Testis (tissue), 2 donors: ENCODE data around the gene MAP3K15.

Source experiments
- POLR2A ChIP-seq: fragments of 450-650 bp; IDR thresholded peaks from one replicate; pipeline ENCODE4 v1.6.1; 2017; ENCODE audit warnings: antibody characterized with exemption, mild to moderate bottlenecking, moderate library complexity
- TF ChIP-seq, protein P1 (sequence below), 3 experiments: fragments of 450-650 bp in 2 of 3; fragments of 200-600 bp in 1 of 3; sonication (generic) in 1 of 3; IDR thresholded peaks; one replicate each; pipeline ENCODE4 v1.5.1; 2016 to 2019; ENCODE audit warnings: antibody characterized with exemption in 3 of 3, mild to moderate bottlenecking in 2 of 3, moderate library complexity in 1 of 3

DNA sequence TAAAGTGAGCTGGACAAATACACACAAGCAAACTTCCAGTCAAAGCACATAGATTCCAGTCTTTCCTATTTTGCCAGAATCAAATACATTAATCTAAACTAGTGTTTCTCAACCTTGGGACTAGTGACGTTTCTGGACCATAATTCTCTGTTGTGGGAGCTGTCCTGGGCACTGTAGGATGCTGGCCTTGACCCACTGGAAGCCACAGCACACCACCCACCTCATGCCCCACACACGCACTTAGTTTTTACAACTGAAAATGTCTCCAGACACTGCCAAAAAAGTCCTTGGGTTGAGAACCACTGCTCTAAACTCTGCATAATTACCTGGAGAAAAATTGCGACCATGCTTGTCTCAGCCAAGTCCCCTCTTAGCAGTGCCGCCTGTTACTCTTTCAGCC is 57.6 kb downstream of the MAP3K15 start:
- TF ChIP-seq, protein P1, sequence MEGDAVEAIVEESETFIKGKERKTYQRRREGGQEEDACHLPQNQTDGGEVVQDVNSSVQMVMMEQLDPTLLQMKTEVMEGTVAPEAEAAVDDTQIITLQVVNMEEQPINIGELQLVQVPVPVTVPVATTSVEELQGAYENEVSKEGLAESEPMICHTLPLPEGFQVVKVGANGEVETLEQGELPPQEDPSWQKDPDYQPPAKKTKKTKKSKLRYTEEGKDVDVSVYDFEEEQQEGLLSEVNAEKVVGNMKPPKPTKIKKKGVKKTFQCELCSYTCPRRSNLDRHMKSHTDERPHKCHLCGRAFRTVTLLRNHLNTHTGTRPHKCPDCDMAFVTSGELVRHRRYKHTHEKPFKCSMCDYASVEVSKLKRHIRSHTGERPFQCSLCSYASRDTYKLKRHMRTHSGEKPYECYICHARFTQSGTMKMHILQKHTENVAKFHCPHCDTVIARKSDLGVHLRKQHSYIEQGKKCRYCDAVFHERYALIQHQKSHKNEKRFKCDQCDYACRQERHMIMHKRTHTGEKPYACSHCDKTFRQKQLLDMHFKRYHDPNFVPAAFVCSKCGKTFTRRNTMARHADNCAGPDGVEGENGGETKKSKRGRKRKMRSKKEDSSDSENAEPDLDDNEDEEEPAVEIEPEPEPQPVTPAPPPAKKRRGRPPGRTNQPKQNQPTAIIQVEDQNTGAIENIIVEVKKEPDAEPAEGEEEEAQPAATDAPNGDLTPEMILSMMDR (IDR thresholded peaks at IDR 0.05): no peak
- TF ChIP-seq POLR2A: no peak
